ENCODE results near the gene EHBP1.
"Not testable (repeated sequence)": the region's sequence is repeated elsewhere in the genome, so short reads cannot be mapped to it uniquely, and the experiment has no call there.

EHBP1 gene

GRCh38 chr2:62968668-62969067, 263.2 kb downstream of the EHBP1 start:
- no peak for DNase-seq

- no peak for DNase-seq
Measured at GRCh38 chr2:62971936-62972335, 266.4 kb downstream of the EHBP1 start.

- no peak for DNase-seq
Measured at GRCh38 chr2:62972601-62973000, 267.1 kb downstream of the EHBP1 start.

GRCh38 chr2:62974999-62975398, 269.5 kb downstream of the EHBP1 start:
- no peak for DNase-seq

- DNase-seq, result no peak
Measured at GRCh38 chr2:62991605-62992004, 286.1 kb downstream of the EHBP1 start.

- no peak for DNase-seq
Measured at GRCh38 chr2:62992561-62992960, 287.0 kb downstream of the EHBP1 start.

GRCh38 chr2:62994206-62994605, 288.7 kb downstream of the EHBP1 start:
- no peak for DNase-seq

GRCh38 chr2:62996534-62997186, 291.1 kb downstream of the EHBP1 start:
- DNase-seq, result no peak

GRCh38 chr2:62998949-62999348, 293.4 kb downstream of the EHBP1 start:
- no peak for DNase-seq

- DNase-seq, result no peak
Measured at GRCh38 chr2:62999905-63000304, 294.4 kb downstream of the EHBP1 start.

GRCh38 chr2:63000801-63001200, 295.3 kb downstream of the EHBP1 start:
- DNase-seq, result no peak

GRCh38 chr2:63001576-63001975, 296.1 kb downstream of the EHBP1 start:
- DNase-seq, result no peak

GRCh38 chr2:63003351-63003750, 297.8 kb downstream of the EHBP1 start:
- no peak for DNase-seq

- no peak for DNase-seq
Measured at GRCh38 chr2:63007813-63008458, 302.4 kb downstream of the EHBP1 start.

GRCh38 chr2:63008838-63009237, 303.3 kb downstream of the EHBP1 start:
- no peak for DNase-seq

GRCh38 chr2:63009490-63009889, 304.0 kb downstream of the EHBP1 start:
- no peak for DNase-seq

GRCh38 chr2:63012541-63012940, 307.0 kb downstream of the EHBP1 start:
- no peak for DNase-seq

- no peak for DNase-seq
Measured at GRCh38 chr2:63013438-63013837, 307.9 kb downstream of the EHBP1 start.

- DNase-seq, result no peak
Measured at GRCh38 chr2:63015389-63015788, 309.9 kb downstream of the EHBP1 start.

GRCh38 chr2:63018439-63018838, 312.9 kb downstream of the EHBP1 start:
- DNase-seq, result no peak

GRCh38 chr2:63019686-63020085, 314.2 kb downstream of the EHBP1 start:
- DNase-seq, result not testable (repeated sequence)

GRCh38 chr2:63023444-63023843, 317.9 kb downstream of the EHBP1 start:
- peak; percentile 3 for DNase-seq

GRCh38 chr2:63027220-63027619, 321.7 kb downstream of the EHBP1 start:
- no peak for DNase-seq

- no peak for DNase-seq
Measured at GRCh38 chr2:63029058-63029457, 323.5 kb downstream of the EHBP1 start.

- DNase-seq, result no peak
Measured at GRCh38 chr2:63034526-63034925, 329.0 kb downstream of the EHBP1 start.
